Measurements from ENCODE around the gene C1orf232.

GRCh38 chr1:26121854-26122773, 46.6 kb downstream of the C1orf232 start:
- TF ChIP-seq TAF1 (CRISPR knock-in tag; IDR thresholded peaks at IDR 0.05) (no peak), ZBTB1 (CRISPR knock-in tag; IDR thresholded peaks at IDR 0.05; ENCODE audit: borderline replicate concordance) (no peak), NFRKB (IDR thresholded peaks at IDR 0.05) (no peak), USF2 (IDR thresholded peaks at IDR 0.05; ENCODE audit: low read depth, low read length) (no peak), USF2 (CRISPR knock-in tag; IDR thresholded peaks at IDR 0.05; ENCODE audit: borderline replicate concordance) (no peak), MYNN (CRISPR knock-in tag; IDR thresholded peaks at IDR 0.05; ENCODE audit: low read depth) (no peak), FOXO4 (CRISPR knock-in tag; conservative IDR thresholded peaks at IDR 0.05) (no peak)

Measured in HepG2 (cell line).